MM.1S (cell line): ENCODE measurements around the gene CHRNB1.

Source experiments
- DNase-seq: peaks from one replicate; pipeline ENCODE4 v3.0.0-alpha.2; 2015
- H2AFZ ChIP-seq: fragments of 300-600 bp; sonication (generic); 2 replicates; pipeline ENCODE4 v1.6.0; 2016; ENCODE audit warnings: antibody characterized with exemption, low read length
- H3F3A ChIP-seq: fragments of 300-600 bp; sonication (generic); 2 replicates; pipeline ENCODE4 v1.6.1; 2016; ENCODE audit warnings: mild to moderate bottlenecking, antibody characterized with exemption, low read length, moderate library complexity, mixed read lengths; ENCODE audit not compliant: insufficient read depth
- H3K27ac ChIP-seq: fragments of 300-600 bp; sonication (generic); 2 replicates; pipeline ENCODE4 v1.5.1; 2016; ENCODE audit warnings: mild to moderate bottlenecking, low read length
- H3K27me3 ChIP-seq: fragments of 300-600 bp; sonication (generic); replicated peaks from 2 replicates; pipeline ENCODE4 v1.6.0; 2016; ENCODE audit warnings: low read length; ENCODE audit not compliant: insufficient read depth
- H3K36me3 ChIP-seq: fragments of 300-600 bp; sonication (generic); replicated peaks from 2 replicates; pipeline ENCODE4 v1.6.1; 2016; ENCODE audit warnings: mild to moderate bottlenecking, low read length, mixed read lengths; ENCODE audit not compliant: insufficient read depth
- H3K4me1 ChIP-seq: fragments of 300-600 bp; sonication (generic); 2 replicates; pipeline ENCODE4 v1.6.1; 2016; ENCODE audit warnings: low read length, mixed read lengths
- H3K4me2 ChIP-seq: fragments of 300-600 bp; sonication (generic); 2 replicates; pipeline ENCODE4 v1.6.0; 2016; ENCODE audit warnings: low read depth, low read length
- H3K4me3 ChIP-seq: fragments of 300-600 bp; sonication (generic); 2 replicates; pipeline ENCODE4 v1.5.1; 2016; ENCODE audit warnings: low read length, mixed read lengths
- H3K79me2 ChIP-seq: fragments of 300-600 bp; sonication (generic); 2 replicates; pipeline ENCODE4 v1.6.1; 2016; ENCODE audit warnings: mixed run types, low read length, mixed read lengths
- H3K9ac ChIP-seq: fragments of 300-600 bp; sonication (generic); 2 replicates; pipeline ENCODE4 v1.6.1; 2016; ENCODE audit warnings: low read length, mixed read lengths
- H3K9me2 ChIP-seq: fragments of 300-600 bp; sonication (generic); replicated peaks from 2 replicates; pipeline ENCODE4 v1.6.1; 2016; ENCODE audit warnings: mild to moderate bottlenecking, low read length, mixed read lengths; ENCODE audit not compliant: insufficient read depth
- H3K9me3 ChIP-seq: fragments of 300-600 bp; sonication (generic); replicated peaks from 2 replicates; pipeline ENCODE4 v1.6.1; 2016; ENCODE audit warnings: mild to moderate bottlenecking, low read length, mixed read lengths; ENCODE audit not compliant: insufficient read depth
- H4K20me1 ChIP-seq: fragments of 300-600 bp; sonication (generic); 2 replicates; pipeline ENCODE4 v1.6.1; 2016; ENCODE audit warnings: mild to moderate bottlenecking, low read length, moderate library complexity, mixed read lengths; ENCODE audit not compliant: insufficient read depth
- EZH2 ChIP-seq: fragments of 300-600 bp; sonication (generic); optimal IDR thresholded peaks from 2 replicates; pipeline ENCODE3; 2017; ENCODE audit warnings: low read depth, mild to moderate bottlenecking, antibody characterized with exemption, low read length, mixed read lengths
- EZH2phosphoT487 ChIP-seq: fragments of 300-600 bp; sonication (generic); IDR thresholded peaks from 2 replicates; pipeline ENCODE4 v1.6.1; 2018; ENCODE audit warnings: antibody characterized with exemption, low read length
- TF ChIP-seq, protein P1 (sequence below): fragments of 300-600 bp; sonication (generic); IDR thresholded peaks from 2 replicates; pipeline ENCODE4 v1.5.1; 2016; ENCODE audit warnings: antibody characterized with exemption, low read length, mixed read lengths

Gene CHRNB1

DNA sequence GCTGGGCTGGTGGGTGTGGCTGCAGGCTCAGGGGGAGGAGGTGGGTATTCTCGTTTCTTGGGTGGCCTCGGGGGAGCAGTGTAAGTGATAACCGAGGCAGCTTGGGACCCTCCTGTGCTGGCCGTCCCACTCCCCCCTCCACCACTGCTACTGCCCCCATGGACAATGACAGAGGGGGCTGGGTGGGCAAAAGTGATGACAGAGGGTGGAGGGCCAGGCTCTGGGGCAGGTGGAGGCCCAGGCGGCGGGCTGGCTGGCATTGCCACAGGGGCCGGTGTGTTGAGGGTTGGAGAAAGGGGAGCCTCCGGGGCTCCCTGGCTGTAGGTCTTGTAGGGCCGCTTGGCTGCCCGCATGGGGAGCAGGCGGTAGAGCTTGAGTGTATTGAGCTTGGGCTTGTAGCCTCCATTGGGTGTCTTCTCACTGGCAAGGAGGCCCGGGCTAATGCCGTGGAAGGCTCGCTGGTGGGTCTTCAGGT lies 18.5 kb downstream of the CHRNB1 start:
- no peak overlapping the region for H3K27ac ChIP-seq
- no peaks in the 10 kb centered on the region for H3K9me2 ChIP-seq
- H3K4me3 ChIP-seq: no peak overlapping the region
- no peaks in the 10 kb centered on the region for H3K36me3 ChIP-seq
- TF ChIP-seq, protein P1, sequence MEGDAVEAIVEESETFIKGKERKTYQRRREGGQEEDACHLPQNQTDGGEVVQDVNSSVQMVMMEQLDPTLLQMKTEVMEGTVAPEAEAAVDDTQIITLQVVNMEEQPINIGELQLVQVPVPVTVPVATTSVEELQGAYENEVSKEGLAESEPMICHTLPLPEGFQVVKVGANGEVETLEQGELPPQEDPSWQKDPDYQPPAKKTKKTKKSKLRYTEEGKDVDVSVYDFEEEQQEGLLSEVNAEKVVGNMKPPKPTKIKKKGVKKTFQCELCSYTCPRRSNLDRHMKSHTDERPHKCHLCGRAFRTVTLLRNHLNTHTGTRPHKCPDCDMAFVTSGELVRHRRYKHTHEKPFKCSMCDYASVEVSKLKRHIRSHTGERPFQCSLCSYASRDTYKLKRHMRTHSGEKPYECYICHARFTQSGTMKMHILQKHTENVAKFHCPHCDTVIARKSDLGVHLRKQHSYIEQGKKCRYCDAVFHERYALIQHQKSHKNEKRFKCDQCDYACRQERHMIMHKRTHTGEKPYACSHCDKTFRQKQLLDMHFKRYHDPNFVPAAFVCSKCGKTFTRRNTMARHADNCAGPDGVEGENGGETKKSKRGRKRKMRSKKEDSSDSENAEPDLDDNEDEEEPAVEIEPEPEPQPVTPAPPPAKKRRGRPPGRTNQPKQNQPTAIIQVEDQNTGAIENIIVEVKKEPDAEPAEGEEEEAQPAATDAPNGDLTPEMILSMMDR: no peak
- no peak for TF ChIP-seq EZH2
- no peak for TF ChIP-seq EZH2phosphoT487
- no peaks in the 10 kb centered on the region for H3F3A ChIP-seq
- no peak overlapping the region for H3K9ac ChIP-seq
- no peaks in the 10 kb centered on the region for H4K20me1 ChIP-seq
- H3K9me3 ChIP-seq: no peaks in the 10 kb centered on the region
- no peaks in the 10 kb centered on the region for H3K27me3 ChIP-seq
- no peaks in the 10 kb centered on the region for H3K4me1 ChIP-seq
- no peak overlapping the region for H2AFZ ChIP-seq
- H3K4me2 ChIP-seq: no peak overlapping the region
- DNase-seq: no peak
- no peaks in the 10 kb centered on the region for H3K79me2 ChIP-seq

DNA sequence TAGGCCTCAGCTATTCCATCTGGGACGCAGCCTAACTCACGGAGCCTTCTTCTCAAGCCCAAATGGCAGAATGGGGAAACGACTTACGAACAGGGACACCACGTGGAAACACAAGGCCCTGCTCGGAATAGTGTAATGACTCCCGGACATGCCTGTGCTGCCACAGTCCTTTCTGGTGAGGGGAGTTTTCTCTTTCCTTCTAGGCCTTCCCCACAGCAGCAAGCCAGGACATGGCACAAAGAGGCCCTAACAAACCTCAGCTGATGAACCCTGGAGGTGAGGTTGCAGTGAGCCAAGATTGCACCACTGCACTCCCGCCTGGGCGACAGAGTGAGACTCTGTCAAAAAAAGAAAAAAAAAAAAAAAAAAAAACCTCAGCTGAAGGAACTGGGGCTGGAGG lies 19.2 kb downstream of the CHRNB1 start:
- DNase-seq: no peak
- Histone ChIP-seq H3F3A (no peaks in the 10 kb centered on the region), H3K9me3 (no peaks in the 10 kb centered on the region), H4K20me1 (no peaks in the 10 kb centered on the region), H3K36me3 (no peaks in the 10 kb centered on the region), H3K9me2 (no peaks in the 10 kb centered on the region), H3K79me2 (no peaks in the 10 kb centered on the region), H3K27ac (no peak overlapping the region), H3K4me1 (no peaks in the 10 kb centered on the region), H3K4me2 (no peak overlapping the region), H2AFZ (no peak overlapping the region), H3K27me3 (no peaks in the 10 kb centered on the region), H3K9ac (no peak overlapping the region), H3K4me3 (no peak overlapping the region)
- TF ChIP-seq EZH2: no peak
- TF ChIP-seq, protein P1: no peak
- TF ChIP-seq EZH2phosphoT487: no peak

DNA sequence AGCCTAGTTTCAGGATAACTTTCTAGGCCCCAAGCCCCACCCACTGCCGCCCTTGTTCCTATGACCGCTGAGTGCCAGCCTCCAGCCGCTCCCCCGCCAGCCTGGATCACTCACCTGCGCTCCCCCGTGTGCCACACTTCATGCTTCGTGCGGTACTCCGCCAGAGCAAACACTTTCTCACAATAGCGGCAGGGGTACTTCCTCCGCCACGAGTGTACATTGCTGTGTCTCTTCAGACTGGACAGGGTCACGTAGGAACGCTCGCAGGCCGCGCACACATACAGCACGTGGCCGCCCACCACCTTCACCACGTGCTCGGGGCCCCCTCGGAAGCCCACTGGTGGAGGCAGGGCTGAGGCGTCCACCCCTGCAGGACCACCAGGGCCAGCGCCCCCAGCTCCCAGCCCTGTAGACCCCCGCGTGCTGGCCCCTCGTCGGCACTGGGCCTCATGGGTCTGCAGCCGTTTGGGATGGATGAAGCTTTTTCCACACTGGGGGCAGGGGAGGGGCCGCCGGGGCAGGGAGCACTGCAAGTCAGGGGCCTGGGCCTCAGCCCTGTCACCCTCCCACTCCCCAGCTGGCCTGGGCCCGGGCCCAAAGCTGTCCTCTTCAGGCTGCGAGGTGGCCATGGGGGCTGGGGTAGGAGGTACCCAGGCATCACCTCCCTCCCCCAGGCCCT lies 20.9 kb downstream of the CHRNB1 start:
- Histone ChIP-seq H3F3A (no peaks in the 10 kb centered on the region), H3K9ac (no peak overlapping the region), H3K79me2 (no peaks in the 10 kb centered on the region), H3K4me3 (no peak overlapping the region), H3K9me3 (no peaks in the 10 kb centered on the region), H3K27me3 (no peaks in the 10 kb centered on the region), H3K4me1 (no peaks in the 10 kb centered on the region), H3K27ac (no peak overlapping the region), H3K36me3 (no peaks in the 10 kb centered on the region), H4K20me1 (no peaks in the 10 kb centered on the region), H3K4me2 (no peak overlapping the region), H3K9me2 (no peaks in the 10 kb centered on the region), H2AFZ (no peak overlapping the region)
- no peak for DNase-seq
- no peak for TF ChIP-seq EZH2phosphoT487
- TF ChIP-seq EZH2: no peak
- TF ChIP-seq, protein P1: no peak
